Measurements from ENCODE around the gene COL5A1. TPM values are rescaled to one million over a fixed set of nuclear protein-coding genes. Genes with fewer than 3 reads are reported as not detected.

The COL5A1 gene
- polyA plus RNA-seq, 1 donor (not counting 4 experiments of a cell fraction or from before 2014, with no cell fraction given): 3.1 TPM

- no peak for FAIRE-seq
- H3K27ac ChIP-seq (ENCODE audit: control insufficient read depth, insufficient read depth, low read length): no peak overlapping the region
- no peaks in the 10 kb centered on the region for H3K4me1 ChIP-seq (ENCODE audit: control insufficient read depth, extremely low read depth, insufficient read depth, low read length)
- H3K36me3 ChIP-seq (ENCODE audit: control insufficient read depth in 2 of 2, extremely low read depth in 1 of 2, insufficient read depth in 2 of 2, low read length in 2 of 2): no peaks in the 10 kb centered on the region
- H3K79me2 ChIP-seq (ENCODE audit: control insufficient read depth, insufficient read depth, low read length): no peaks in the 10 kb centered on the region
- H4K20me1 ChIP-seq (ENCODE audit: control insufficient read depth, extremely low read depth, insufficient read depth, low read length): no peaks in the 10 kb centered on the region
- no peak for DNase-seq (ENCODE audit: low read depth, low spot score)
- dilution Hi-C loops (cut with MboI; ENCODE audit: extremely low pct_ligation_motif_present, low sequenced_read_pairs): no loop called here
- H3K4me3 ChIP-seq (ENCODE audit: control insufficient read depth in 2 of 3, extremely low read depth in 1 of 3, insufficient read depth in 2 of 3, low read depth in 1 of 3, low read length in 3 of 3): no peak overlapping the region
- no peaks in the 10 kb centered on the region for H3K9me1 ChIP-seq (ENCODE audit: control insufficient read depth, extremely low read depth, insufficient read depth, low read length)
- no peaks in the 10 kb centered on the region for H3K9me3 ChIP-seq (ENCODE audit: control insufficient read depth, low read depth, low read length)
- H2AFZ ChIP-seq (ENCODE audit: control insufficient read depth, low read length): no peak overlapping the region
- H3K9ac ChIP-seq (ENCODE audit: control insufficient read depth, extremely low read depth, insufficient read depth, low read length): no peak overlapping the region
- TF ChIP-seq CTCF (optimal IDR thresholded peaks at IDR 0.05 in 1 of 3, IDR thresholded peaks at IDR 0.05 in 1 of 3, conservative IDR thresholded peaks at IDR 0.05 in 1 of 3; ENCODE audit: extremely low read depth in 1 of 3, insufficient read depth in 2 of 3, low read length in 3 of 3): peak in 2 of 3 experiments; percentile 47 to 77
- no peak for TF ChIP-seq EZH2 (IDR thresholded peaks at IDR 0.05; ENCODE audit: low read length)
- H3K27me3 ChIP-seq (ENCODE audit: control insufficient read depth, extremely low read depth, insufficient read depth, low read length): no peaks in the 10 kb centered on the region
- no peak overlapping the region for H3K4me2 ChIP-seq (ENCODE audit: control insufficient read depth, extremely low read depth, insufficient read depth, low read depth, low read length)
These were observed 14.9 kb downstream of the COL5A1 start for GRCh38 chr9:134656334-134657006.

- Histone ChIP-seq H2AFZ (ENCODE audit: control insufficient read depth, low read length) (no peak overlapping the region), H3K79me2 (ENCODE audit: control insufficient read depth, insufficient read depth, low read length) (no peaks in the 10 kb centered on the region), H4K20me1 (ENCODE audit: control insufficient read depth, extremely low read depth, insufficient read depth, low read length) (no peaks in the 10 kb centered on the region), H3K9me1 (ENCODE audit: control insufficient read depth, extremely low read depth, insufficient read depth, low read length) (no peaks in the 10 kb centered on the region), H3K9ac (ENCODE audit: control insufficient read depth, extremely low read depth, insufficient read depth, low read length) (no peak overlapping the region), H3K27ac (ENCODE audit: control insufficient read depth, insufficient read depth, low read length) (no peak overlapping the region), H3K27me3 (ENCODE audit: control insufficient read depth, extremely low read depth, insufficient read depth, low read length) (no peaks in the 10 kb centered on the region), H3K4me2 (ENCODE audit: control insufficient read depth, extremely low read depth, insufficient read depth, low read depth, low read length) (no peak overlapping the region), H3K9me3 (ENCODE audit: control insufficient read depth, low read depth, low read length) (no peaks in the 10 kb centered on the region), H3K4me1 (ENCODE audit: control insufficient read depth, extremely low read depth, insufficient read depth, low read length) (peaks cover 5% of the 10 kb centered on the region), H3K4me3 (ENCODE audit: control insufficient read depth in 2 of 3, extremely low read depth in 1 of 3, insufficient read depth in 2 of 3, low read depth in 1 of 3, low read length in 3 of 3) (no peak overlapping the region), H3K36me3 (ENCODE audit: control insufficient read depth in 2 of 2, extremely low read depth in 1 of 2, insufficient read depth in 2 of 2, low read length in 2 of 2) (no peaks in the 10 kb centered on the region)
- FAIRE-seq (no peak), DNase-seq (ENCODE audit: low read depth, low spot score) (no peak)
- dilution Hi-C loops (cut with MboI; ENCODE audit: extremely low pct_ligation_motif_present, low sequenced_read_pairs): no loop called here
- no peak for TF ChIP-seq EZH2 (IDR thresholded peaks at IDR 0.05; ENCODE audit: low read length)
- TF ChIP-seq CTCF (optimal IDR thresholded peaks at IDR 0.05 in 1 of 3, IDR thresholded peaks at IDR 0.05 in 1 of 3, conservative IDR thresholded peaks at IDR 0.05 in 1 of 3; ENCODE audit: extremely low read depth in 1 of 3, insufficient read depth in 2 of 3, low read length in 3 of 3): no peak
These were observed 16.2 kb downstream of the COL5A1 start for GRCh38 chr9:134657666-134658377.
